SK-N-MC (cell line): ENCODE data around the gene BCAS1.

ENCODE experiments used
- EZH2 ChIP-seq: fragments of 200-600 bp; sonication (generic); IDR thresholded peaks from one replicate; pipeline ENCODE4 v1.6.1; 2017; ENCODE audit warnings: antibody characterized with exemption
- POLR2AphosphoS5 ChIP-seq: IDR thresholded peaks from 2 replicates; pipeline ENCODE4 v1.6.1; 2012; ENCODE audit warnings: mild to moderate bottlenecking, low read depth, low read length, borderline replicate concordance

DNA sequence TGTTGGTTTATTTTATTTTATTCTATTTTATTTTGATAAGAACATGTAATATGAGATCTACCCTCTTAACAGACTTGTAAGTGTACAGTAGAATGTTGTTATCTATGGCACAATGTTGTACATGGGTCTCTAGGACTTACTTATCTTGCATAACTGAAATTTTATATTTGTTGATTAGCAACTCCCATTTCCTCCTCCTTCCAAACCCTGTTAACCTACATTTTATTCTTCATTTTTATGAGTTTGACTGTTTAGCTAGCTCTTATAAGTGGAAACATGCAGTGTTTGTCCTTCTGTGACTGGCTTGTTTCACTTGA, 37.9 kb upstream of the BCAS1 start:
- TF ChIP-seq EZH2 = no peak
- TF ChIP-seq POLR2AphosphoS5 = no peak
